ENCODE data around the gene CPED1.

DNA sequence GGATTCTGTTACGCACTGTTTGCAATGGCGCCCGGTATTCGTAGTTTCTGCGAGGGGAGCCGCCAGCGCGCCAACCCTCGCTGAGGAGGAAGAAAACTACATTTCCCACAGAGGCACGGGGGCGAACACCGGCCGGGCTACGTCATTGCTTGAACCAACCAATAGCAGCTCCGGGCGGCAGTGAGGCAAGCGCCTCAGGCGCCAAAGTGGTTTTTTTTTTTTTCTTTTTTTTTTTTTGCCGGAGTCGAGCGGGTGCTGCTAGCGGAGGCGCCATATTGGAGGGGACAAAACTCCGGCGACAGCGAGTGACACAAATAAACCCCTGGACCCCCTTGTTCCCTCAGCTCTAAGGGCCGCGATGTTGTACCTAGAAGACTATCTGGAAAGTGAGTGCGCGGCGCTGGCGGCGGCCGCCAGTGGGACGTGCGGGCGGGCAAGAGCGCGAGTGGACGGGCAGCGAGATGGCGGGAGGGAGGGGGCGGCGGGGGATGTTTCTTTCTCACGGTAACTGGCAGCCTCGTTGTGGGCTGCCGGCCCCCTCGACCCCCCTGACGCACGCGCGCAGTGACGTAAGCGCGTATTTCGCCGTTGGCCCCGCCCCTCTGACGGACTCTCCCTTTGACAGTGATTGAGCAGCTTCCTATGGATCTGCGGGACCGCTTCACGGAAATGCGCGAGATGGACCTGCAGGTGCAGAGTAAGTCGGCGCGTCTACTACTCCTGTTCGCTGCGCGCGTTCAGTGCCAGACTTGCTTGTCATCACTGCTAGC is 37.8 kb upstream of the CPED1 start, which contains the start of gene ING3:
- TF ChIP-seq POLR2AphosphoS5 (IDR thresholded peaks at IDR 0.05) (peak; percentile 72), CTCF (IDR thresholded peaks at IDR 0.05; ENCODE audit: poor library complexity, severe bottlenecking) (peak; percentile 13), EZH2 (IDR thresholded peaks at IDR 0.05; ENCODE audit: borderline replicate concordance, insufficient read depth, low read length, poor library complexity, severe bottlenecking) (no peak), REST (IDR thresholded peaks at IDR 0.05; ENCODE audit: borderline replicate concordance) (peak; percentile 89), MXI1 (conservative IDR thresholded peaks at IDR 0.05; ENCODE audit: poor library complexity, severe bottlenecking) (no peak), EP300 (conservative IDR thresholded peaks at IDR 0.05; ENCODE audit: poor library complexity, severe bottlenecking) (peak; percentile 77), RAD21 (conservative IDR thresholded peaks at IDR 0.05) (peak; percentile 55), TAF1 (IDR thresholded peaks at IDR 0.05; ENCODE audit: low read depth) (peak; percentile 60), SMC3 (conservative IDR thresholded peaks at IDR 0.05; ENCODE audit: poor library complexity) (peak; percentile 49)
